ENCODE data around the gene CTU2.

GRCh38 chr16:88754109-88754911, 48.0 kb downstream of the CTU2 start:
- no peak for TF ChIP-seq CTCF (IDR thresholded peaks at IDR 0.05 in 2 of 3, conservative IDR thresholded peaks at IDR 0.05 in 1 of 3; ENCODE audit: control insufficient read depth in 2 of 3, extremely low read depth in 1 of 3, insufficient read depth in 1 of 3, low read depth in 3 of 3, low read length in 3 of 3)
- TF ChIP-seq IKZF1 (conservative IDR thresholded peaks at IDR 0.05): no peak
- no peak for TF ChIP-seq CHD2 (IDR thresholded peaks at IDR 0.05; ENCODE audit: borderline replicate concordance, low read depth, low read length)
- TF ChIP-seq, protein P1, sequence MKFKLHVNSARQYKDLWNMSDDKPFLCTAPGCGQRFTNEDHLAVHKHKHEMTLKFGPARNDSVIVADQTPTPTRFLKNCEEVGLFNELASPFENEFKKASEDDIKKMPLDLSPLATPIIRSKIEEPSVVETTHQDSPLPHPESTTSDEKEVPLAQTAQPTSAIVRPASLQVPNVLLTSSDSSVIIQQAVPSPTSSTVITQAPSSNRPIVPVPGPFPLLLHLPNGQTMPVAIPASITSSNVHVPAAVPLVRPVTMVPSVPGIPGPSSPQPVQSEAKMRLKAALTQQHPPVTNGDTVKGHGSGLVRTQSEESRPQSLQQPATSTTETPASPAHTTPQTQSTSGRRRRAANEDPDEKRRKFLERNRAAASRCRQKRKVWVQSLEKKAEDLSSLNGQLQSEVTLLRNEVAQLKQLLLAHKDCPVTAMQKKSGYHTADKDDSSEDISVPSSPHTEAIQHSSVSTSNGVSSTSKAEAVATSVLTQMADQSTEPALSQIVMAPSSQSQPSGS (IDR thresholded peaks at IDR 0.05; ENCODE audit: low read length): no peak
- no peak for TF ChIP-seq JUND (IDR thresholded peaks at IDR 0.05; ENCODE audit: low read depth, low read length)

All from GM12878 (cell line).